HG03342 (cell line): Measurements from ENCODE around the gene PRPF4.
"Not testable (repeated sequence)": the region's sequence is repeated elsewhere in the genome, so short reads cannot be mapped to it uniquely, and the experiment has no call there.

Experiments
- ATAC-seq: cut with Tn5 transposase; IDR thresholded peaks from one replicate; pipeline ENCODE4 v1.9.1; 2021; ENCODE audit warnings: mild to moderate bottlenecking, moderate library complexity; ENCODE audit not compliant: unreplicated experiment

Gene PRPF4

DNA sequence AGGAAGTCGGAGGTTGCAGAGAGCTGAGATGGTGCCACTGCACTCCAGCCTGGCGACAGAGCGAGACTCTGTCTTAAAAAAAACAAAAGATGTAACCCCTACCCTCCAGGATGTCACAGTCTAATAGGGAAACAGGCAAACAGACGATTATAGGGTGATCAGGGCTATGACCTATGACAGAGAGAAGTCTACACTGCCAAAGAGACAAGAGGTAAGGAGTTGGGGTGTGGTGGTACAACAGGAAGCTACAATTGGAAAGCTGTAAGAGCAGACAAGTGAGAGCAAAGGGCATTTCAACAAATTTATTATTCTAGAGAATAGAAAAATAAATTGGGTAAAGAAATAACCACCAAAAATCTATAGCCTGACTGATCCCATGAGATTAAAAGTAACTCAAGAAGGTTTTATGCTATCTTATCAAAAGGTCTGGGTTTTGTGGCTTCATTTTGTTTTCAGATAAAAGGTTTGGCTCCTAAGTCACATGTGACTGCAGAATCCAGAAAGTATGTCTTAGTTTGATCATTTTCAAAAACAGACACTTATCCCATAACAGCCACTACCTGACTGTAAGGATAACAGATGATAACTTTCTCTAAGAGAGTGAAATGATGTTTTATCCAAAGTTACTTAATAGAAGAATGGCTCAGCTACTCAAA is 7.4 kb upstream of the PRPF4 start:
- ATAC-seq = no peak

DNA sequence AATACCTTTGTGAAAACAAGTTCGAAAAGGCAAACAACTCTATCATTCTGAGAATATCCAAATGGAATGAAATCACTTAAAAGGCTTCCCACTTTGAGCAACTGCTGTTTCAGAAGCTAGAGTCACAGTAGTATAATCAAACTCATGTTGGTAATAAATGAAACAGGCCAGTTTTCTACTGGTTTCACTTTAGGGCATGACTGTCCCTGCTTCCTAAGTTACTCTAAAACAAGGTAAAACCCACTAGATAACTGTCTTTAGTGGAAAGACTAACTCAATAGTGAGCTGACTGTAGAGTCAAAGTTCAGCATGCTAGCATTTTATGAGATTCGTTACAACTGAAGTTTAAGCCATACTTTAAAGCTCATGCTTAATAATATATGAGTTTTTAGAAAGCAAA is 6.1 kb upstream of the PRPF4 start:
- ATAC-seq = no peak

DNA sequence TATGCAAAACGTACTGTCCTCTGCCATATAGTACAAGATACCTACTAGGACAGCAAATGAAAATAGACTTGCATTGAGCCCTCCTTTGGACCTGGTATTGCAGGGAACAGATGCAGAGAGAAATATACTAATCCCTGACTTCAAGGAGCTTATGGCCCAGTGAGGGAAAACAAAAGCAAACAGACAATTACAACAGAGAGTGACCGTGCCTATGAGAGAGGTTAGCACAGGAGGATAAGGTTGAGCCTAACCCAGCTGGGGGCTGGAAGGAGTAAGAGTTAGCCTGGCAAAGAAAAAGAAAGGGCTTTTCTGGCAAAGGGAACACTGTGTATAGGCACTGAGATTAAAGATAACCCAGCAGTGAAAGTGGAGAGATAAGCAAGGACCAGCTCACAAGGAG is 5.6 kb upstream of the PRPF4 start:
- no peak for ATAC-seq

DNA sequence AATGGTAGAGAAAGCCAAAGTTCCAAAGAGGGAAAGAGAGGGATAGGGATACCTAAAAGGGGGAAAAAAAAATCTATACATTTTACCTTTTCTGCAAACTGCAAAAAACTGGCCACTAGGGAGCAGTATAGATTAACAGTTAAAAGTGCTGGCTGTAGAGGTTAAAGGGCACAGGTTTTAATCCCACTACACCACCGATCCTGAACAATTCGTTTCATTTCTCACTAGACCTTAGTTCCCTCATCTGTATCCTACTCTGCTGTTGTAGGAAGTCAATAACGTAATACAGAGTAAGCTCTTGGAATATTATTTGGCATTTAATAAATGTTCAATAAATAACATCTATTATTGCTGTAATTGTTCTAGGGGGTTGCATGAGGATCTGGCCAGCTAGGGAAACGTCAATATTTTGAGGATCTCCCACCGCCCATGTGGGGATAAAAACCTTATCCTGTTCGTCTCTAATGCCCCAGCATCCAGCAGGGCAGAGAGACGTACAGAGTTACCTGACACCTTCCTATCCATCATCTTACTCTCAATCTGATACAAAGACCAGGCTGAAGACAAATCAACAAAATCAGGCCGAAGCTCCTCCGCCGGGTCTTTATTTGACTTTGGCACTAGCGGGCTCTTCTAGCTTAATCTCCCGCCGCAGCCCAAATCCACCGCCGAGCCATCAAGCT is 843 bp upstream of the PRPF4 start:
- ATAC-seq = peak; percentile 2

DNA sequence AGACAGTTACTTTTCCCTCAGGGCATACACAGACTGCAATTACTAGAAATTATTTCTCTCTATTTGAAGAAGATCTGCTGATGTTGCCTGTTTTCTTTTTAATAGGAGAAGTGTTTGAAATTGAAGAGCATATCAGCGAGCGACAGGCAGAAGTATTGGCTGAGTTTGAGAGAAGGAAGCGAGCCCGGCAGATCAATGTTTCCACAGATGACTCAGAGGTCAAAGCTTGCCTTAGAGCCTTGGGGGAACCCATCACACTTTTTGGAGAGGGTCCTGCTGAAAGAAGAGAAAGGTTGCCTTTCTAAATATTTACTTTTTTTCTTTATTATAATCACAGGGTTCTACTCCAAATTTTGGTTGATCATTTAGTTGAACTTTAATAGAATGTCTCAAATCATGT is 3.4 kb downstream of the PRPF4 start:
- ATAC-seq = no peak

DNA sequence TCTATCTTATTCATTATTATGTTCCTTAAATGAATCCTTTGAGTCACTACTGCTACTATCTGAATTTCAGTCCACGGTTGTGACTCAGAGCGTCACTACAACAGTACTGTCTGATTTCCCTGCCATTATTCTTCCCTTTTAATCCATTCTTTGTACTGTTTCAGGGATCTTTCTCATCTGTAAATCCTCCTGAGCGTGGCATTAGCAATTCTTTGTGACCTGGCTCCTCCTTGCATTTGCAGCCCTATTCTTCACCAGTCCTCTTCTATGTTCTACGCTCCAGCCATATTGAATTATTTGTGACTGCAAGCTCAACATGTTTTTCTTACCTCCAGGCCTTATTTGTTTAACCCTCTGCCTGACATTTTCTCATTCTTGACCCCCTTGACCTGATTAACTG is 5.9 kb downstream of the PRPF4 start:
- ATAC-seq = no peak

DNA sequence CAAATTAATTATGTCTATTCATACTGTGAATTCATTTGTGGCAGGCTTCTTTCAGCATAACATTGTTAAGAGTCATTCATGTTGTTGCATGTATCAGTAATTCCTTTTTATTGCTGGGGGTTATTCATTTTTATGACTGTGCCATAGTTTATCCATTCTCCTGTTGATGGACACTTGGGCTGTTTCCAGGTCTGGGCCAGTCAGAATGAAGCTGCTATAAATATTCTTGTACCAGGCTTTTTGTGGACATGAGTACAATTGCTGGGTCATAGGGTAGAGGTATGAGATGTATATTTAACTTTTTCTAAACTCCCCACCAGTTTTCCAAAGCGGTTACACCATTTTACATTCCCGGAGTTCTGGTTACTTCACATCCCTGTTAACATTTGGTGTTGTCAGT is 13.6 kb downstream of the PRPF4 start:
- no peak for ATAC-seq

DNA sequence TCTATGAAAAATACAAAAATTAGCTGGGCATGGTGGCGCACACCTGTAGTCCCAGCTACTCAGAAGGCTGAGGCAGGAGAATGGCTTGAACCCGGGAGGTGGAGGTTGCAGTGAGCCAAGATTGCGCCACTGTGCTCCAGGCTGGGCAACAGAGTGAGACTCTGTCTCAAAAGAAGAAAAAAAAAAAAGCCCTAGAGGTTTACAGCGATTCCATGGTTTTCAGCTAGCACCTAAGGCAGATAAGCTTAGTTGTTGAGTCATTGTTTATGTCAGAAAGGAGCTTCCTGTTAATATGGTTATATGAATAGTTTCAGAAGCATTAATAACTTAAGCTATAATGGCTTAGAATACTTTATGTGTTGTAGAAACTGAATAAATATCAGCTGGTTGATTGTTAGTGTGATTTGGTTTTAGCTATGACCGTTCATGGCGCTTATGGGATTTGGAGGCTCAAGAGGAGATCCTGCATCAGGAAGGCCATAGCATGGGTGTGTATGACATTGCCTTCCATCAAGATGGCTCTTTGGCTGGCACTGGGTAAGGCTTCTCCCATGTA is 14.7 kb downstream of the PRPF4 start:
- ATAC-seq = no peak

DNA sequence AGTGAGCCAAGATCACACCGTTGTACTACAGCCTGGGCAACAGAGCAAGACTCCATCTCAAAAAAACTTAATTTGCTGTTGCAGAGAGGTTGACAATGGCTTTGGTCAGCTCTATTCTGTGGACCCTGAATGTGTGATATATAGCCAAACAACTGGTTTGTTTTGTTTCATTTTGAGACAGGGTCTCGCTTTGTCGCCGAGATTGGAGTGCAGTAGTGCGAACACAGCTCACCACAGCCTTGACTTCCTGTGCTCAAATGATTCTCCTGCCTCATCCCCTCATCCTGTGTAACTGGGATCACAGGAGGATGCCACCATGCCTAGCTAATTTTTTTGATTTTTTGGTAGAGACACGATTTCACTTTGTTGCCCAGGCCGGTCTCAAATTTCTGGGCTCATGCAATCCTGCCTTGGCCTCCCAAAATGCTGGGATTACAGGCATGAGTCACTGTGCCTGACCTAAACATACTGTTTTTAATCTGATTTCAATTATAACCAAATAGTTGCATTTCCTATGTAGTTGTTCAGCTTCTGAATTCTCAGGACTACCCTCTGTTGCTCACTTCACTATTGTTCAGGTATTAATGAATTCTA is 17.9 kb downstream of the PRPF4 start:
- ATAC-seq = no peak

DNA sequence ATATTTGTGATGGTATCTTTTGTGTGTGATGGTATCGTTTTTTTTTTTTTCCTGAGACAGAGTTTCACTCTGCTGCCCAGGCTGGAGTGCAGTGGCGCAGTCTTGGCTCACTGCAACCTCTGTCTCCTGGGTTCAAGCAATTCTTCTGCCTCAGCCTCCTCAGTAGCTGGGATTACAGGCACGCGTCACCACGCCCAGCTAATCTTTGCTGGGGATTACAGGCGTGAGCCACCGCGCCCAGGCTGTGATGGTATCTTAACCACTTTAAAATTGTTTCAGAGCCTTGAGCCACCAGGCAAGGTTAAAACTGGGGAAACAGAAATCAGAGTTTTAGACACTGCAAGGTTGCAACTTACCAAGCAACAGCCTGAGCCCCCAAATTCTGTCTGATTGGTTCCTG is 20.8 kb downstream of the PRPF4 start:
- not testable (repeated sequence) for ATAC-seq

DNA sequence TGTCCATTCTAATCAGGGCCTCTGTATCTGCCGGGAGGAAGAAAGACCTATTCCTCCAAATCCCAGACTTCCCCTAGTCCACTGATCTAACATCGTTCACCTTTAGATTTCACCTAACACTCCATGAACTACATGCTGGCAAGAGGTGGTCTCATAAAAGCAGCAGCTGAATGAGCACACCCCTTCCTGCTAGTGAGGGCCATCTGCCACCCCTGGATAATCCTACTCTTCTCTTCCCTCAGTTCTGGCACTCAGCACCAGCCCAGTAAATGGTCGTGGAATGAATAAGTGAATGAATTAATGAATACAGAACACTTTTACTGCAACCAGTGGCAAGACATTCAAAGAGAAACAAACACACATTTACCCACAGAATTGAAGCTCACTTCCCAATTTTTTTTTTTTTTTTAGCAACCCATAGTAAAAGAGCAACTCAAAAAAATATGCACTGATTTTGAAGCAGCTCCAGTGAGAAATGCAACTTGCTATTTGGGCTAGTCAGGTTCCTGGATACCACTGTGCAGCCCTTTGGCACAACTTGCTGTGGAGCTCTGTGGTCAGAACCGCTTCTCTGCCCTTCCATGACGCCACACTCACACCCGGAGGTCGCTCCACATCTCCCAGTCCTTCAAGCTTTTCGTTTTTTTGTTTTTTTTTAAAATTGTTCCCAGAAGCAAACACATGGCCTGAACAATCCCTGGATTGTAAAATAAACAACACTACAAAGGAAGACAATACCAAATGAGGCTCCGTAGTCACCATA is 21.5 kb downstream of the PRPF4 start:
- no peak for ATAC-seq

DNA sequence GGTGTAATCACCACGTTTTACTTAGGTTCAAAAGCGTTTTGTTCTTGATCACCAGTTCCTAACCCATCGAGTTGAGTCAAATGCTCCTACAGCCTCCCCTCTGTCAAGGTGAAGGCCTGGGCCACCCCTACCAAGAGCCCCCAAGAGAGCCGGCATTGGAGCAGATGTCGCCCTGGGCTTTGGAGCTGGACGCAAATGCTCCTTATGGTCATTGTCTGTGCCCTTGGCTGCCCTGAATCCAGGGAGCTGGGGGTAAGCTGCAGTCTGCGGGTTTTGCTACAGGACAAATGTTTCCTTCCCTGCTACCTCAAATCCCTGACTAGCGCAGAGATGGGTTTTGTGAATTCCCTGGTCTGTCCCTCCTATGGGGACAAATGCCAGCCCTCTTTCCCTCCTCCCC is 22.9 kb downstream of the PRPF4 start:
- no peak for ATAC-seq

DNA sequence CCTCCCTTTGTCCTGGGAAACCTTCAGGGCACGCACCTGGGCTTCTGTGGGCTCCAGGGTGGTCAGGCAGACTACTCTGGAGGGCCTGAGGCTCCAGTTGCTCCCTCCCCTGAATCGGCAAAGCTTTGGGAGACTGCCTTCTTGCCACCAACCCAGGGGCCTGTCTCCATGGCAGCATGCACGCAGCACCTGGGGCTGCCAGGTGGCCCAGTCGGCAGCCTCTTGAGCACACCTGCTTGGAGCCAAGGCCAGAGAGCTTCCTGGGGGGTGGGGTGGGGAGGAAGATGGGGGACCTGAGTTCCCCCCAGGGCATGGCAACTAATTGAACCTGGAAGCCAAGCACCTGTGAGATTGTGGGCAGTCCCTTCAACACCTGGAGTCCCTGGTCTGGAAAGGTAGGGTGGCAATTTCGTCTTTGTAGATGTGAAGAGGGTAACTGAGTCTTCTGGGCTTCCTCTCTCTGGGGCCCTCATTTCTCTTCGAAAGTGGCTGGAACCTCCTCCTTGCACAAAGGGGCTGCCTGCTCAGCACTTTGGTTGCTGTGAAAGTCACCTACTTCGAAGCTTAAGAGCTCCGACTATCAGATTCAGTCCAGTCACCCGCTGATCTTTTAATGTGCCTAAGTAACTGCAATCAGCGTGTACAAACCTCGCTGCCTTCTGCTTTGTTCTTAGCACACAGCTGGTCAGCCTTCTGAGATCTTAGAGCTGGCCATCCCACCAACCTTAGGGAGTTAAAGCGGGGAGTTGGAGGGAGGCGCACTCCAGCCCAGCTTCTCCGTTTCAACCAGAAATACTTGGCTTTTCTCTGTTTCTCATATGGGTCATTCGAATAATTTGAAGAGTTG is 23.7 kb downstream of the PRPF4 start:
- ATAC-seq = no peak

DNA sequence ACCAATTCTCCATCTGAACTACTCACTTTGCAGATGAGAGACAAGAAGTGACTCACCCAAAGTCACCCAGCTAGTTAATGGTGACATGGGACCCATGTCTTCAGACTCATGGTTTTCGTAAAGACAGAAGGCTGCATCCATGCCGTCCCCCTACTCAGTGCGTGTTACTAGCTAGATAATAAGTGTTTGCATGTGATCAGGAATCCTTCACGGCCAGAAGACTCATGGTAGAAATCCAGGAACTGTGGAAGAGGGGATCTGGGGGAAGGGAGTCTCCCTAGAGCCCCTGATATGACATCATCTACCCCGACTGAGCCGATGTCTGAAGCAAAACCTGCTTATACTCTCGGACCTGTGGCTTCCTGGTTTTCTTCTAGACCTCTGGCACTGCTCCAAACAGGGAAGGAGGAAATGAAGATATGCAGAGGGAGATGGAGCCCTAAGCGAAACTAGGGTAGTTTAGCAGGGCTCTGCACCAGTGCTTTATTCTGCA is 24.4 kb downstream of the PRPF4 start:
- ATAC-seq = no peak

DNA sequence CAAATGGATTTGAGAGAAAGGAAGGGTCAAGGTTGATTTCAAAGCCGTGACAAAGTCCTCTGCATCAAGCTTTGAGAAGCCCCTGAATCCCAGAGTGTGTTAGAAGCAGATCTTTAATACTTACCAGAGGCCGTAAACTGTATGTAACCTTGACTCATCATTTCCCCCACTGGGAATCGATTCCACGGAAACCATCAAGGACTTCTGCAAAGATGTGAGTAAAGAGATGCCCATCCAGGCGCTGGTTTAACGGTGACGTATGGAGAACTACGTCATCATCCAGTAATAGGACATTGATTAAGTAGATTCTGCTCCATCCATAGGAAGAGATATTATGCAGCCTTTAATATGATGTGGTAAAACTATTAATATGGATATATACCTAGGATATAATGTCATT is 26.1 kb downstream of the PRPF4 start:
- no peak for ATAC-seq

DNA sequence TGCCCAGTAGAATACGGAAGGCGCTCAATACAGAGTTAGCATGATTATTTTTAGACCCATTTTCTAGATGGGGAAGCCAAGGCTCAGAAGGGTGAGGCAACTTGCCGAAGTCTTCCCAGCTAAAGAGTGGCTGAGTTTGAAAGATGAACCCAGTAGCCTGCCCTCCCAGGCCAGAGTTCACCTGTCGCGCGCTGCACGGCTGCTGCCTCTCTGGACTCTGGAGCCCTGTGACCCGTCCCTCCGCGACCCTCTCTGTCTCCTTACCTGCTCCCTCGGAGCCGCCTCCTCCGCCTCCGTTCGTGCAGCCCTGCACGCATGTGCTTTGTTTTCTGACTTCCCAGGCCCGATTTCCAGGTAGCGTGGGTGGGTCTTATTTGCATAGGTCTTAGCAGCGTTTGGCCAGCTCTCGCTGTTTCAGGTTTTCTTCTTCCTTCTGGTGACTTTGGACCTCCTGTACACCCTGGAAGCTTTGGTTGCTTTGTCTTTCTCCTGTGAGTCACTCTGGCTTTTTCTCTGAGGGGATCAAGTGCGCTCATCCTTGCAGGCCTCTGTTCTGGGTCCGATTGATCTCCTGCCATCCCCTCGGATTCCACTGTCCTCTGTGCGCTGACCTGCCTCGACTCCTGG is 27.4 kb downstream of the PRPF4 start, which contains the start of gene RNF183:
Gene RNF183 (minus strand): TSS at position 585 of the 627 bp plus-strand sequence. CDS start 5,192 bp downstream, outside the sequence.
- no peak for ATAC-seq

DNA sequence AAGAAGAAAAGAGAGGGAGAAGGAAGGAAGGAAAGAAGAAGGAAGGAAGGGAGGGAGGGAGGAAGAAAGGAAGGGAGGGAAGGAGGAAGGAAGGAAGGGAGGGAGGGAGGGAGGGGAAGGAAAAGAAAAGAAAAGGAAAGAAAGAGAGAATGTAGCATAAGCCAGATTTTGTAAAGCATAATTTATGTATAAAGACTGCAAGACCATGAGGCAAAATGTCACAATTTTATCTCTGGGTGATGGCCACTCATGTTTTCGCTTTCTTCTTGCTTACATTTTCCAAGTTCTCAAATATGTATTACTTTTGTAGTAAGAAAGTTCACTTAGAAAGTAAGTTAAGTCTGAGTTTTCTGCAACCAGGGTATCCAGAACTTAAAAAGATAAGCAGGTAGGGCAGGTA is 31.1 kb downstream of the PRPF4 start:
- no peak for ATAC-seq

DNA sequence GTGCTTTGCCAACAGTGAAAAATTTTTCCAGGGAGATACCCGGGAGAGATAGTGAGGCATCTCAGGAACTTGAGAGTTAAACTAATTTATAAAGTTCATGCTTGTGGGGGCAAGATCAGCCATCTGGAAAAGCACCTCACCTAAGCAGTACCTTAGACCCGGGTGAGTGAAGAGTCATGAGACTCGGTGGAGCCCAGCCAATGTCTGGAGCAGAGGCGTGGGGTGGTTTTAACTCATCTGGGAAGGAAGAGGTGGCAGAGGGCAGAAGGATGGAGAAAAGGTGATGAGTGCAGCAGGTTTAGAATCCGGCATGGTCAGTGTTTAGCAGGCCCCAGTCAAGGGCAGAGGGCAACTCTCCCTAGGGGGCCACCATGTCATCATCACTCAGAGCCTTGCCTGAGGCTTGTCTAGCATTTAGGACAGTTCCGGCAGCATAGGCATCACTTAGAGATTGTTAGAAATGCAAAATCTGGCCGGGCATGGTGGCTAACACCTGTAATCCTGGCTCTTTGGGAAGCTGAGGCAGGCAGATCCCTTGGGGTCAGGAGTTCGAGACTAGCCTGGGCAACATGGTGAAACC is 32.0 kb downstream of the PRPF4 start:
- no peak for ATAC-seq

DNA sequence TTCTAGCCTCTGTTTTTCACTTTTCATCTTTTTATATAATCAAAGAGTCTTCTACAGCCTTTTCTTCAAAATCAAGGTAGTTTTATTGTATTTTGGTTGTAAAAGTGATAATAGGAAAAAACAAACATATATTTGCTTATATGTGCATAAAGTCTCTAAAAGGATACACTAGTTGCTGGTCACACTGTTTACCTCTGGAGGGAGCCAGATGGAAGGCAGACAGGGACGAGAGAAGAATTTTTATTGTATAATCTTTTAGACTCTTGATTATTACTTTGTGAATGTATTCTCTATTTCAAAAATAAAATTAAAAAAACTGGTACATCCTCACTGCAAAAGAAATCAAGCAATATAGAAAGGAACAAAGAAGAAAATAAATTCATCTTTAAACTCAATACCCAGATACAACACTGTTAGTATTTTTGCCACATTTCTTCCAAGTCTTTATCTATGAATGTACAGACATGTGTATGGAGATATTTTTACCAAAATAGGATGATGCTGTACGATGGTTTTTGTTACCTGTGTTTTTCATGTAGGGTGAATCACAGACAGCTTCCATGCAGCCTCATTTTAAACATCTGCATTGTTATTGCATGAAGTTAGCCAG is 33.9 kb downstream of the PRPF4 start:
- no peak for ATAC-seq
